CD4-positive, alpha-beta T cell treated with Interferon gamma for 1 hour (primary cell): Measurements from ENCODE around the gene ARPC5L.
"Not testable (repeated sequence)": the region's sequence is repeated elsewhere in the genome, so short reads cannot be mapped to it uniquely, and the experiment has no call there.

Experiments
- DNase-seq: peaks from one replicate; pipeline ENCODE4 v3.0.0-alpha.2; 2020

ARPC5L gene

DNA sequence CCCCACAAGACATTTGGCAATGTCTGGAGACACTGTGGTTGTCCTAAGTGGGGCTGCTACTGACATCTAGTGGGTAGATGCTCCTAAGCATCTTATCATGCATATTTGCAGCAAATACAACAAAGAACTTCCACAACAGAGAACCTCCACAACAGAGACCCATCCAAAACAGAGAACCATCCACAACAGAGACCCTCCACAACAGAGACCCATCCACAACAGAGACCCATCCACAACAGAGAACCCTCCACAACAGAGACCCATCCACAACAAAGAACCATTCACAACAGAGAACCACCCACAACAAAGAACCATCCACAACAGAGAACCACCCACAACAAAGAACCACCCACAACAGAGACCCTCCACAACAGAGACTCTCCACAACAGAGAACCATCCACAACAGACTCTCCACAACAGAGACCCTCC, 32.8 kb downstream of the ARPC5L start:
- peak; percentile 39 for DNase-seq

DNA sequence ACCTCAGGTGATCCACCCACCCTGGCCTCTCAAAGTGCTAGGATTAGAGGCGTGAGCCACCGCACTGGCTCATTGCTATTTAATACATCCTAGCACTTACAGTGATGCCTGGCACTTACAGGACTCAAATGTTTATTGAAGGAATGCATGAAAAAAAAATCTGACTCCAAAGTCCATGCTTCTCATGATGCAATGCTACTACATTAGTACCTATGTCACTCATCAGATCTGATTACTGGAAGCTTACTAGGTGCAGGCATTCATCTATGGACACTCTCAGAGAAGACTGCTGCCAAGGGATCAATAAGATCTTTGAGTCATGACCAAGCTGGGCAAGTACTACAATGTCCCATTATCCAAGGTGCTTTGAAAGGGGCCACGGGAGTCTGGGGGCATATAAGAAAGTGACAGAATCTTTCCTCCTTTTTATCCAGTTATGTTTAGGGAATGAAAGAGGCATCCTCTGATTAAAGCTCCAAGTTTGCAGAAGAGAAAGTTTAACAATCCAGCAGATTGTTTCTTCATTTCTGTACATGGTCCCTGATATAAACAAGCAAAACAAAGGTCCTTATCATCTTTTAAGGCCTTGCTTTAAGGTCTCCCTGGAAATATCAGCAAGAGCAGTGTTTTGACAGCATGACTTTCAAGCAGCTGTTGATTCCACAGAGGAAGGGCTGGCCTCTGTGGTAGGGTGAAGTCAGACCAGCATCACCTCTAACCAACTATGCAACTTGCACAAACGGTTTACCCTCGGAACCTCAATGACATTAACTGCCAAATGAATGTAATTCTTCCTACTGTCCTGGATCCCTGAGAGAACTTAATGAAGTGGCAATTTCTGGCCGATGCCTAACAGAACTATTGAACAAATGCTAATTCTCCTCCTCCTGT, 35.9 kb downstream of the ARPC5L start:
- no peak for DNase-seq

DNA sequence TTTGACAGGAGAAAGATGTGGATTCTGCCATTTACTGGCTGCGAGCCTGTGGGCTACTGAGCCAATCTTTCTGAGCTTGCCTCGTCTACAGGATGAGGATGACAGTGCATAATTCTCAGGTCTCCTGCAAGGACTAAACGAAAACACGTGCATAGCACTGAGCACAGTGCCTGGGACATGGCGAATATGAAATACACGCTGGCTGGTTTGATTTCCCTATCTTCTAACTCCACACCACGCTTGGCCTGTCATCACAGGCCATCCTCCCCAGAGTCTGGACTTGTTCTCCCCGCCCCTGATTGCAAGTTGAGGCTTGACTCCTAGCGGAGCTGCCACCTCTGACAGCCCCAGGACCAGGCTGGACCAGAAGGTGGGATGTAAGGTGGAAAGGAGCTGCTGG, 37.9 kb downstream of the ARPC5L start:
- no peak for DNase-seq

DNA sequence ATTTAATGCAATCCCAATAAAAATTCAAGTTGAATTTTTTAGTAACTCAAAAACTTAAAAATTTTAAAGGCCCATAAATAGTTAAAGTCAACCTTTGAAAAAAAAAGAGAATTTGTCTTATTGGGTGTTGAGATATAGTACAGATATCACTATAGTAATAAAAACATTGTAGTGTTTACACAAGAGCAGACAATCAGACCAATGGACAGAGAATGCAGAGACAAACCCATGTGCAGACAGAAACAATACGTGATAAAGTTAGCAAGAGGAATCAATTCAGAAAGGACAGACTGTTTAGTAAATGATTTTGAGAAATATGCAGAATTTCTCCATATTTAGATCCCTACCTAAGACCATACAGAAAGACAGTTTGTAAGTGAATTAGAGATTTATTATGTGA, 45.0 kb downstream of the ARPC5L start:
- no peak for DNase-seq

DNA sequence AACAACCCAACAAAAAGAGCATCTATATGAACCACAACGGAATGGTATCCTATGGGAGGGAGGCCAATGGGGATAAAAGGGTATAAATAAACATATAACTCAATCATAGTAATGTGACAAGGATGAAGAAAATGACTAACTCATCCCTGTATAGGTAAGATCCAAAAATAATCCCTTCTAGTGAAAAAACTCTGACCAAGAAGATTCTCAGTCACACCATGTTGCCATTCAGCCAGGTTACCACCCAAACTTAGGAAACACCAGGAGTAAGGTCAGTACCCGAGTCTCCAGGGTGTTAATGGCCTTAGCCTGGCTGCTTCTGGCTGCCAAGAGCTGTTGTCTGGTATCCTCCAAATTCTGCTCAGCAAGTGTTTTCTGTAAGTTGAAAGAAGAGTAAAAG, 46.2 kb downstream of the ARPC5L start:
- no peak for DNase-seq

DNA sequence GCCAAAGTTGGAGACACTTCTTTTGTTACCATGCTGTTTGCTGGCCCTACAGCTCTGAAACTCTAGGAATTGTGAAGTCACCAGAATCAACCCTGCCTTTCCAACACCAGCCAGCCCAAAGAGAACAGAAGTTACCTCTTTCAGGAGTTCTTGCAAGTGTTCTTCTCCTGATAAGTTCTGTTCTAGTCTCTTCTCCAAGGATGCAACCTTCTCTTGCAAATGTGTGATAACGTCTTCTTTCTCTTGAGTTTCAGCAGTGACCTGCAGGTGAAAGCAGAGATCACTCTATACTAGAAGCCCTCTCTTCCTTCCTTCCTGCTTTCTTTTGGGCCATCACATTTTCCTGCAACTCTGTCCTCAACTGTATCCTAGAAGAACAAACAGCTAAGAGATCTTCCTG, 49.8 kb downstream of the ARPC5L start:
- no peak for DNase-seq

DNA sequence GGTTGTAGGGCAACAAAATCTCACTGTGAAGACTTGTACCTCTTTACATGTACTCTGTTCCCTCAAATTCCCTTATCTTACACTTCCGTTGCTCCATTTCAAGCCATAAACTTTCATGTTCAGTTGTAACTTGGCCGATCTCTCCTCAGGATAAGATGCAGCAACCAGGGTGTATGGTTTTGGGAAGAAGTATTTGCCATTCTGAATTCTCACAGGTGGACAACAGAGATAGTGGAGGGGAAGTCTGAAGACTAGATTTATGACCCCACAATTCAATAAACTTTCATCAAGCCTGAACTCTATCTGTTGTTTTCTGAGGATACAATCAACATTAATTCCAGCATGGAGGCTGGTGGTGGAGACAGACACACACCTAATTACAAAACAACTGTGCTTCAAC, 51.4 kb downstream of the ARPC5L start:
- DNase-seq, result no peak

DNA sequence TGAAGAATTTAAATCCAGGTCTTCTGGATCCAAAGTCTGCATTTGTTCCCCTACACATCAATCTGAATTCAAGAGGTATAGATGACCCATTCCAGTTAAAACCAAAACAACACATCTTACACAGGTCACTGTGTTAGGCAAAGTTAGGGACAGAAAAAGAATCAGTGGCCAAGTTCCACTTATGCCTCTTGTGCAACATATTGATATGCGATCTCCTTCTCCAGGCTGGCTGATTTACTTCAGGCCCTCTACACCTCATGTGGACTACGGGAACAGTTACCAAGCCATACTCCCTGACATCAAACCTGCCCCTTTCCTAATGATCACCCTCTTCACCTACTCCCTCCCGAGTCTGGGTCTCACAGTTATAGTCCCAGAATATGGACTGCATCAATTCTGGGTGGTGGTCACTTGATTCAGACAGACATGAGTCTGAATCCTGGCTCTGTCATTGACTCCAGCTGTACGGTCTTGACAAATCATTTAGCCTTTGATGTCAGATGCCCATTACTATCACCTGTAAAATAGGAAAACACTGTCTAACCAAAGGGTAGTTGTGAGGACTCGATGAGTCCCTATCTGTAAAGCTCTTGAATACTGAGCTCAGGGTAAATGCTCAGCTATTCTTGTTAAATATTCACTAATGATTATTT, 52.9 kb downstream of the ARPC5L start:
- no peak for DNase-seq

DNA sequence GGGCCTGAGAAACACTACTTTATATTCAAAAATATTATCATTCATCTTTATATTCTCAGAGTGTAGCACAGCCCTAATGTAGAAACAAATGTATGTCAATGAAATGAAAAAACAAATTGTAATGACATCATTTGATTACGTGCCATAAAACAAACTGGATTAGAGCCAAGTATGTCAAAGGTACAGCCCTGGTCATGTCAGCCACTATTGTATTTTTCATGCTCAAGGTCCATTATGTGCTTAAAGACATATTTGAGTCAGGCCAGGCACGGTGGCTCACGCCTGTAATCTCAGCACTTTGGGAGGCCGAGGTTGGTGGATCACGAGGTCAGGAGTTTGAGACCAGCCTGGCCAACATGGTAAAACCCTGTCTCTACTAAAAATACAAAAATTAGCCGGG, 58.5 kb downstream of the ARPC5L start:
- DNase-seq, result not testable (repeated sequence)
